Thyroid gland (tissue), 4 donors: Measurements from ENCODE around the gene GPSM1. TPM values are rescaled to one million over a fixed set of nuclear protein-coding genes. Genes with fewer than 3 reads are reported as not detected.

ENCODE experiments used
- DNase-seq, 2 donors: peaks; one replicate each; pipeline ENCODE4 v3.0.0-alpha.2; 2019
- H3K27ac ChIP-seq, 3 donors: fragments of 200-600 bp; sonication (generic); 1 replicate in 2 of 3; 2 replicates in 1 of 3; pipeline ENCODE4 v1.5.1; 2016 to 2019; ENCODE audit warnings: mild to moderate bottlenecking in 1 of 3, moderate library complexity in 1 of 3
- H3K27me3 ChIP-seq: fragments of 200-600 bp; sonication (generic); one replicate; pipeline ENCODE4 v1.5.1; 2019
- H3K36me3 ChIP-seq, 2 donors: fragments of 200-600 bp; sonication (generic); one replicate each; pipeline ENCODE4 v1.5.1; 2016 to 2019
- H3K4me1 ChIP-seq, 2 donors: fragments of 200-600 bp; sonication (generic); one replicate each; pipeline ENCODE4 v1.5.1; 2017 to 2019
- H3K4me3 ChIP-seq, 3 donors: fragments of 200-600 bp; sonication (generic); replicated peaks in 1 of 3; 1 replicate in 2 of 3; 2 replicates in 1 of 3; pipeline ENCODE4 v1.5.1; 2016; ENCODE audit warnings: mild to moderate bottlenecking in 1 of 3
- H3K9me3 ChIP-seq: fragments of 200-600 bp; sonication (generic); one replicate; pipeline ENCODE4 v1.5.1; 2017
- CTCF ChIP-seq, 6 experiments: fragments of 200-600 bp in 3 of 6; fragments of 450-650 bp in 3 of 6; sonication (generic) in 3 of 6; IDR thresholded peaks; one replicate each; pipeline ENCODE4 v1.5.1; 2016 to 2019; ENCODE audit warnings: antibody characterized with exemption in 6 of 6, mild to moderate bottlenecking in 2 of 6, inconsistent platforms in 1 of 6, moderate library complexity in 1 of 6
- POLR2A ChIP-seq, 2 donors: fragments of 450-650 bp; IDR thresholded peaks; one replicate each; pipeline ENCODE4 v1.6.1; 2017; ENCODE audit warnings: antibody characterized with exemption in 2 of 2, mild to moderate bottlenecking in 2 of 2, moderate library complexity in 1 of 2
- WGBS, 2 donors: methylation state at CpG; one replicate each; pipeline ENCODE4 v1.1.5; 2017; 5-methylcytosine and 5-hydroxymethylcytosine counted together
- intact Hi-C: fragments of 100-400 bp; cut with DNase I; formaldehyde crosslinking; loops from one replicate; pipeline ENCODE4 v1.15.1; 2023
- total RNA-seq, 4 donors: library from RNA; depleted of rRNA; stranded (reverse); fragments of >200 nt; gene quantifications; one replicate each; pipeline ENCODE4 v1.2.3, GENCODE V29; 2016

Gene GPSM1
- total RNA-seq, 4 donors from 2014 or later = 5.9 to 18.1 (median 12.2) TPM

- H3K9me3 ChIP-seq = no peaks in the 10 kb centered on the region
- H3K27me3 ChIP-seq = no peaks in the 10 kb centered on the region
- TF ChIP-seq CTCF (IDR thresholded peaks at IDR 0.05) = no peak
- no peak for TF ChIP-seq POLR2A (IDR thresholded peaks at IDR 0.05)
- peaks cover 14 to 21% of the 10 kb centered on the region in 2 donors for H3K4me1 ChIP-seq
- no peak overlapping the region for H3K27ac ChIP-seq
- DNase-seq = no peak
- intact Hi-C loops = no loop called here
- no peaks in the 10 kb centered on the region for H3K36me3 ChIP-seq
- WGBS, 2 donors = 90 to 98% methylated on average over 18 to 24 of the region's 46 CpGs
- no peak overlapping the region for H3K4me3 ChIP-seq
These were observed 4.5 kb downstream of the GPSM1 start for GRCh38 chr9:136331556-136332481.

DNA sequence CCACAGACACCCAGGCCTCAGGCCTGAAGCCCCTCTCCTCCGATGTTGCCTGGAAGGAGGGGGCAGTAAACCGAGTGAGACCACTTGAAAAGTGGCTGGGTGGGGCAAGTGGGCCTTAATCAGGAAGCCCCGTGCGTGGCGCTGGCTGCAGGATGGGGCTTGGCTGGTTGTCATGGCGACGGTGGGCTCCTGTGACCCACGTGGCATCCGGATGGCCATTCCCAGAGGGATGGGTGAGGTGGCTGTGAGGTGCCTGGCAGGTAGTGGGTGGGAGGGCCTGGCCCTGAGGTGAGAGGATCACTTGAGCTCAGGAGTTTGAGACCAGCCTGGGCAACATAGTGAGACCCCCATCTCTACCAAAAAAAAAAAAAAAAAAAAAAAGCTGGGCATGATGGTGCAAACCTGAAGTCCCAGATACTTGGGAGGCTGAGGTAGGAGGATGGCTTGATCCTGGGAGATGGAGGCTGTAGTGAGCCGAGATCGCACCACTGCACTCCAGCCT, 5.2 kb downstream of the GPSM1 start:
- no peak overlapping the region for H3K27ac ChIP-seq
- no peak for DNase-seq
- H3K9me3 ChIP-seq = no peaks in the 10 kb centered on the region
- no peaks in the 10 kb centered on the region for H3K36me3 ChIP-seq
- H3K27me3 ChIP-seq = no peaks in the 10 kb centered on the region
- intact Hi-C loops = no loop called here
- TF ChIP-seq POLR2A (IDR thresholded peaks at IDR 0.05) (no peak), CTCF (IDR thresholded peaks at IDR 0.05) (no peak)
- WGBS, 2 donors = 75 to 85% methylated on average over 11 of the region's 11 CpGs
- peaks cover 11 to 17% of the 10 kb centered on the region in 2 donors for H3K4me1 ChIP-seq
- H3K4me3 ChIP-seq = no peak overlapping the region

DNA sequence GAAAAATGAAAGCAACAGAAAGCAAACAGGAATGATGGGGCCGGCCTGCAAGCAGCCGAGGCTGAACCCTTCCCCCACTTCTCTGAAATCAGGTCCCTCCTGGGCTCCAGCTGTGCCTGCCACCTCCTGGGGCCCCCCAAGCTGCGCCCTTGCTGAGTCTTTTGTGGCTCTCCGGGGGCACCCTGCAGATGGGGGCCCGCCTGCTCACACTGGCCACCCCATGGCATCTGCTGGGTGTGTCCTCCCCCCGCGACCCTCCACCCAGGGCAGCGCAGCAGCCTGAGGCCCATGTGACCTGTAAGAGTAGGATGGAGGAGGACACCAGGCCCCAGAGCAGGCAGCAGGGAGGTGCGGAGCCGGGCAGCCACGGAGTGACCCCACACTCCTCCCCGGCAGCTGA, 5.7 kb downstream of the GPSM1 start:
- no peak for DNase-seq
- TF ChIP-seq CTCF (IDR thresholded peaks at IDR 0.05) (no peak), POLR2A (IDR thresholded peaks at IDR 0.05) (no peak)
- WGBS, 2 donors = 87 to 89% methylated on average over 5 to 10 of the region's 12 CpGs
- no peaks in the 10 kb centered on the region for H3K36me3 ChIP-seq
- intact Hi-C loops = no loop called here
- H3K4me3 ChIP-seq = no peak overlapping the region
- no peaks in the 10 kb centered on the region for H3K9me3 ChIP-seq
- H3K4me1 ChIP-seq = peaks cover 8 to 14% of the 10 kb centered on the region in 2 donors
- no peaks in the 10 kb centered on the region for H3K27me3 ChIP-seq
- no peak overlapping the region for H3K27ac ChIP-seq

- H3K9me3 ChIP-seq = no peaks in the 10 kb centered on the region
- 93 to 100% methylated on average over 2 to 15 of the region's 17 CpGs for WGBS, 2 donors
- intact Hi-C loops = no loop called here
- no peak overlapping the region for H3K4me3 ChIP-seq
- no peak for TF ChIP-seq POLR2A (IDR thresholded peaks at IDR 0.05)
- TF ChIP-seq CTCF (IDR thresholded peaks at IDR 0.05) = no peak
- H3K27ac ChIP-seq = no peak overlapping the region
- DNase-seq = no peak
- H3K4me1 ChIP-seq = peaks cover 4 to 9% of the 10 kb centered on the region in 2 donors
- H3K27me3 ChIP-seq = no peaks in the 10 kb centered on the region
- H3K36me3 ChIP-seq = no peaks in the 10 kb centered on the region
These were observed 6.1 kb downstream of the GPSM1 start for GRCh38 chr9:136333486-136333885.

GRCh38 chr9:136334541-136334940, 7.2 kb downstream of the GPSM1 start:
- H3K27ac ChIP-seq = no peak overlapping the region
- intact Hi-C loops = no loop called here
- DNase-seq = no peak
- no peak for TF ChIP-seq CTCF (IDR thresholded peaks at IDR 0.05)
- TF ChIP-seq POLR2A (IDR thresholded peaks at IDR 0.05) = no peak
- no peaks in the 10 kb centered on the region for H3K36me3 ChIP-seq
- no peaks in the 10 kb centered on the region for H3K9me3 ChIP-seq
- WGBS, 2 donors = 96 to 99% methylated on average over 13 to 20 of the region's 21 CpGs
- H3K4me3 ChIP-seq = no peak overlapping the region
- H3K27me3 ChIP-seq = no peaks in the 10 kb centered on the region
- H3K4me1 ChIP-seq = no peaks in the 10 kb centered on the region
